HG03521 (cell line): ENCODE data around the gene OR2J2.
"Not testable (repeated sequence)": the region's sequence is repeated elsewhere in the genome, so short reads cannot be mapped to it uniquely, and the experiment has no call there.

Experiments used
- ATAC-seq: cut with Tn5 transposase; IDR thresholded peaks from one replicate; pipeline ENCODE4 v1.9.1; 2021; ENCODE audit warnings: mild to moderate bottlenecking, moderate library complexity; ENCODE audit not compliant: unreplicated experiment

OR2J2 gene

GRCh38 chr6:29218056-29218455 lies 47.3 kb downstream of the OR2J2 start:
- ATAC-seq = not testable (repeated sequence)
